Left ventricle myocardium inferior (tissue), 1 donor: ENCODE measurements around the gene TIMM23. TPM values are rescaled to one million over a fixed set of nuclear protein-coding genes. Genes with fewer than 3 reads are reported as not detected.

Source experiments
- DNase-seq: peaks from one replicate; pipeline ENCODE4 v3.0.0-alpha.2; 2020
- H3K27ac ChIP-seq: fragments of 200-600 bp; replicated peaks from 2 replicates; pipeline ENCODE4 v1.8.0; 2021
- H3K27me3 ChIP-seq: fragments of 200-600 bp; 2 replicates; pipeline ENCODE4 v1.8.0; 2021; ENCODE audit warnings: low read depth
- H3K36me3 ChIP-seq: fragments of 200-600 bp; 2 replicates; pipeline ENCODE4 v1.8.0; 2021
- H3K4me1 ChIP-seq: fragments of 200-600 bp; 2 replicates; pipeline ENCODE4 v1.8.0; 2021
- H3K4me3 ChIP-seq: fragments of 200-600 bp; 2 replicates; pipeline ENCODE4 v1.8.0; 2021; ENCODE audit warnings: mild to moderate bottlenecking, moderate library complexity
- H3K9me3 ChIP-seq: fragments of 200-600 bp; replicated peaks from 2 replicates; pipeline ENCODE4 v1.8.0; 2021
- intact Hi-C: fragments of 100-400 bp; cut with micrococcal nuclease; formaldehyde crosslinking; loops from one replicate; pipeline ENCODE4 v1.11.0; 2022
- total RNA-seq: library from RNA; stranded (reverse); fragmentation: NEBNext Ultra II Directional; extraction: Animal tissue kit (Norgen Biotek cat#: 25700); gene quantifications from one replicate; pipeline ENCODE4 v1.2.1, GENCODE V29; 2021
- TF ChIP-seq, protein P1 (sequence below): fragments of 200-600 bp; IDR thresholded peaks from 2 replicates; pipeline ENCODE4 v1.8.0; 2021; ENCODE audit warnings: antibody characterized with exemption, mild to moderate bottlenecking, borderline replicate concordance
- donor health status: DM: no; HTN: yes; CAD: no; lungs with severe emphysema.

The TIMM23 gene
- total RNA-seq, 1 donor from 2014 or later: 83.5 TPM

DNA sequence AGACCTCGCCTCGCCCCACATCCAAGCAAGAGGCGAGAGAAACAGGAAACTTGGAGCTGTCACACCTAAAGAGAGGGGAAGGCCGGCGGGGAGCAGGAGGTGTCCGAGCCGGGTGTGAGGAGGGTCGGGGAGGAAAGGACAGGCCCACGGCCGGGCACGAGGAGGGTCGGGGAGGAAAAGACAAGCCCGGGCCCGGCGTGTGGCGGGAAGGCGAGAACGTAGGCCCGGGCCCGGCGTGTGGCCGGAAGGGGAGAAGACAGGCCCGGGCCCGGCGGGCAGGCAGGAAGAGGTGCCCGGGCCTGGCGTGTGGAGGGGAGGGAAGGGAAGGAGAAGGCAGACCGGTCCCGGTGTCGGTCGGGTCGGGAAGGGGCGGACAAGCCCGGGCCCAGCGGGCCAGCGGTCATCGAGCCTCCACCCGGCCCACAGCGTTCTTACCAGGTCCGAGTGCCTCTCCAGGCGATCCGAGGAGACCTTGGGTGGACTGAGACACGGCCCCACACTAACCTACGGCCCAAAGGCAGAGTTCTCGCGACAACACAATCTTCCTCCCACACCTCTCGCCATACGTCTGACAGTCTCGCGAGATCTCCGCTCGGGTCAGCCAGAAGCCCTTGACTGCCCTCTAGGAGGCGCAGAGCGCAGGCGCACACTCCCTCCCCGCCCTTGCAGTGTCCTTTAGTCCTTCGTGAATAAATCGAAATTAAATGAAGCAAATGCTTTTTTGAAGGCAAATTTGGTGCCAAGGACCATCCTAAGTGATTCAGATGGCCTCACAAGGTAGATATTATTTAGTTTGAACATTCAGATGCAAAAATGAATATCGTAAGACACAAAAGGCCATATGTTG, 58.0 kb downstream of the TIMM23 start, which contains the start of gene NCOA4:
Gene NCOA4, minus strand, starts transcription at position 533 of the 847 bp plus-strand sequence. CDS start 13,943 bp downstream, outside the sequence.
- TF ChIP-seq, protein P1, sequence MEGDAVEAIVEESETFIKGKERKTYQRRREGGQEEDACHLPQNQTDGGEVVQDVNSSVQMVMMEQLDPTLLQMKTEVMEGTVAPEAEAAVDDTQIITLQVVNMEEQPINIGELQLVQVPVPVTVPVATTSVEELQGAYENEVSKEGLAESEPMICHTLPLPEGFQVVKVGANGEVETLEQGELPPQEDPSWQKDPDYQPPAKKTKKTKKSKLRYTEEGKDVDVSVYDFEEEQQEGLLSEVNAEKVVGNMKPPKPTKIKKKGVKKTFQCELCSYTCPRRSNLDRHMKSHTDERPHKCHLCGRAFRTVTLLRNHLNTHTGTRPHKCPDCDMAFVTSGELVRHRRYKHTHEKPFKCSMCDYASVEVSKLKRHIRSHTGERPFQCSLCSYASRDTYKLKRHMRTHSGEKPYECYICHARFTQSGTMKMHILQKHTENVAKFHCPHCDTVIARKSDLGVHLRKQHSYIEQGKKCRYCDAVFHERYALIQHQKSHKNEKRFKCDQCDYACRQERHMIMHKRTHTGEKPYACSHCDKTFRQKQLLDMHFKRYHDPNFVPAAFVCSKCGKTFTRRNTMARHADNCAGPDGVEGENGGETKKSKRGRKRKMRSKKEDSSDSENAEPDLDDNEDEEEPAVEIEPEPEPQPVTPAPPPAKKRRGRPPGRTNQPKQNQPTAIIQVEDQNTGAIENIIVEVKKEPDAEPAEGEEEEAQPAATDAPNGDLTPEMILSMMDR: peak; percentile 76
- intact Hi-C loops: no loop called here
- H3K36me3 ChIP-seq: no peaks in the 10 kb centered on the region
- H3K27me3 ChIP-seq: no peaks in the 10 kb centered on the region
- no peaks in the 10 kb centered on the region for H3K9me3 ChIP-seq
- H3K4me3 ChIP-seq: peak within 1 kb of the TSS; percentile 94
- peaks cover 62% of the 10 kb centered on the region for H3K4me1 ChIP-seq
- peak within 1 kb of the TSS; percentile 97 for H3K27ac ChIP-seq
- DNase-seq: peak; percentile 98

- peaks cover 47% of the 10 kb centered on the region for H3K4me1 ChIP-seq
- no peak for DNase-seq
- H3K27me3 ChIP-seq: peaks cover 4% of the 10 kb centered on the region
- TF ChIP-seq, protein P1: no peak
- H3K9me3 ChIP-seq: no peaks in the 10 kb centered on the region
- H3K36me3 ChIP-seq: no peaks in the 10 kb centered on the region
- intact Hi-C loops: no loop called here
- H3K27ac ChIP-seq: no peak overlapping the region
- H3K4me3 ChIP-seq: no peak overlapping the region
Observed at GRCh38 chr10:46031648-46032532, 59.6 kb downstream of the TIMM23 start.

- Histone ChIP-seq H3K27ac (no peak overlapping the region), H3K4me1 (peaks cover 30% of the 10 kb centered on the region), H3K9me3 (no peaks in the 10 kb centered on the region), H3K27me3 (peaks cover 4% of the 10 kb centered on the region), H3K36me3 (no peaks in the 10 kb centered on the region), H3K4me3 (no peak overlapping the region)
- intact Hi-C loops: no loop called here
- TF ChIP-seq, protein P1: no peak
- no peak for DNase-seq
Observed at GRCh38 chr10:46033602-46034011, 61.3 kb downstream of the TIMM23 start.

- H3K27ac ChIP-seq: no peak overlapping the region
- intact Hi-C loops: no loop called here
Observed at GRCh38 chr10:46035923-46036849, 63.9 kb downstream of the TIMM23 start.

More at GRCh38 chr10:46035923-46036849, 63.9 kb downstream of the TIMM23 start:
- TF ChIP-seq, protein P1: no peak
- DNase-seq: no peak
- Histone ChIP-seq H3K36me3 (no peaks in the 10 kb centered on the region), H3K4me1 (peaks cover 4% of the 10 kb centered on the region), H3K9me3 (no peaks in the 10 kb centered on the region), H3K27me3 (peaks cover 12% of the 10 kb centered on the region), H3K4me3 (no peak overlapping the region)
